NCI-H187 treated with DMSO at 0.1 percent for 48 hours (cell line): ENCODE data around the gene HUNK.
"Not testable (repeated sequence)": the region's sequence is repeated elsewhere in the genome, so short reads cannot be mapped to it uniquely, and the experiment has no call there.

Experiments used
- DNase-seq: peaks from one replicate; lab custom pipeline; 2025; lab: John Stamatoyannopoulos, UW

HUNK gene

GRCh38 chr21:31870472-31871193 lies 2.2 kb upstream of the HUNK start:
- no peak for DNase-seq

- not testable (repeated sequence) for DNase-seq
These were observed 1.4 kb upstream of the HUNK start for GRCh38 chr21:31871371-31871770.

- DNase-seq = no peak
These were observed 758 bp upstream of the HUNK start for GRCh38 chr21:31872072-31872451.

- DNase-seq = no peak
These were observed 465 bp downstream of the HUNK start for GRCh38 chr21:31873275-31873695.

- DNase-seq = no peak
These were observed 1.1 kb downstream of the HUNK start for GRCh38 chr21:31873696-31874599.

GRCh38 chr21:31874812-31875212 lies 2.0 kb downstream of the HUNK start:
- no peak for DNase-seq

GRCh38 chr21:31875496-31876015 lies 2.7 kb downstream of the HUNK start:
- DNase-seq = no peak

- DNase-seq = no peak
These were observed 4.7 kb downstream of the HUNK start for GRCh38 chr21:31877463-31877957.

GRCh38 chr21:31878831-31879230 lies 6.0 kb downstream of the HUNK start:
- DNase-seq = no peak

GRCh38 chr21:31879241-31879650 lies 6.4 kb downstream of the HUNK start:
- no peak for DNase-seq

GRCh38 chr21:31879911-31880310 lies 7.1 kb downstream of the HUNK start:
- no peak for DNase-seq

GRCh38 chr21:31880816-31881215 lies 8.0 kb downstream of the HUNK start:
- no peak for DNase-seq

GRCh38 chr21:31882711-31883110 lies 9.9 kb downstream of the HUNK start:
- DNase-seq = no peak

- no peak for DNase-seq
These were observed 12.3 kb downstream of the HUNK start for GRCh38 chr21:31885146-31885545.

- no peak for DNase-seq
These were observed 14.1 kb downstream of the HUNK start for GRCh38 chr21:31886915-31887314.

GRCh38 chr21:31887391-31887841 lies 14.6 kb downstream of the HUNK start:
- no peak for DNase-seq

GRCh38 chr21:31888936-31889371 lies 16.1 kb downstream of the HUNK start:
- DNase-seq = no peak

GRCh38 chr21:31889460-31889859 lies 16.6 kb downstream of the HUNK start:
- DNase-seq = no peak

- DNase-seq = no peak
These were observed 19.9 kb downstream of the HUNK start for GRCh38 chr21:31892686-31893085.

GRCh38 chr21:31893851-31894415 lies 21.1 kb downstream of the HUNK start:
- no peak for DNase-seq

- no peak for DNase-seq
These were observed 21.6 kb downstream of the HUNK start for GRCh38 chr21:31894457-31894856.
